Measurements from ENCODE around the gene NOP53.
"Not testable (repeated sequence)": the region's sequence is repeated elsewhere in the genome, so short reads cannot be mapped to it uniquely, and the experiment has no call there.

The NOP53 gene

DNA sequence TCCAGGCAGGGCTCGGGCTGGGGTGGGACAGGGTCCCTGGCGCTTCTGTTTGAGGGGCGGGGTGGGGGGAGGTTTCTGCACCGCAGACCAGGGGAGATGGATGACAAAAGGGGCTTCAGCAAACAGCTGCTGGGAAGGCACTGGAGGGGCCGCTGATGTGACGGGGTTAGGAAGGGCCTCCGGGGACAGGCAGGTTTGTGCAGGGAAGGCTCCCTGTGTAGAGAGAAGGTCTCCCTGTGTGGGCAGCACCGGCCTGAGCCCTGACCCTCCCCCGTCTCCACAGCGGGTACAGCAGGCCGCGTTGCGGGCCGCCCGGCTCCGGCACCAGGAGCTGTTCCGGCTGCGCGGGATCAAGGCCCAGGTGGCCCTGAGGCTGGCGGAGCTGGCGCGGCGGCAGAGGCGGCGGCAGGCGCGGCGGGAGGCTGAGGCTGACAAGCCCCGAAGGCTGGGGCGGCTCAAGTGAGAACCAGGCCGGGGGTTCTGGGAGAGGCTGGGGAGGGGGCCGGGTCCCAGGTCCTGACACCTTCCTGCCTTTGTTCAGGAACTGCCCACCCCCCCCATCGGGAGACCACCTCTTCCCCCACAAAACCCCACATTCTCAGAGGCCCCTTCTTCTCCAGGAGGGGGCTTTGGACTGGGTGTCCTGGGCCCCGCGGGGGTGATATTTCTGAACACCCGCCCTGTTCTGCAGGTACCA, 9.9 kb downstream of the NOP53 start:
- DNase-seq (ENCODE audit: low spot score), result no peak

DNA sequence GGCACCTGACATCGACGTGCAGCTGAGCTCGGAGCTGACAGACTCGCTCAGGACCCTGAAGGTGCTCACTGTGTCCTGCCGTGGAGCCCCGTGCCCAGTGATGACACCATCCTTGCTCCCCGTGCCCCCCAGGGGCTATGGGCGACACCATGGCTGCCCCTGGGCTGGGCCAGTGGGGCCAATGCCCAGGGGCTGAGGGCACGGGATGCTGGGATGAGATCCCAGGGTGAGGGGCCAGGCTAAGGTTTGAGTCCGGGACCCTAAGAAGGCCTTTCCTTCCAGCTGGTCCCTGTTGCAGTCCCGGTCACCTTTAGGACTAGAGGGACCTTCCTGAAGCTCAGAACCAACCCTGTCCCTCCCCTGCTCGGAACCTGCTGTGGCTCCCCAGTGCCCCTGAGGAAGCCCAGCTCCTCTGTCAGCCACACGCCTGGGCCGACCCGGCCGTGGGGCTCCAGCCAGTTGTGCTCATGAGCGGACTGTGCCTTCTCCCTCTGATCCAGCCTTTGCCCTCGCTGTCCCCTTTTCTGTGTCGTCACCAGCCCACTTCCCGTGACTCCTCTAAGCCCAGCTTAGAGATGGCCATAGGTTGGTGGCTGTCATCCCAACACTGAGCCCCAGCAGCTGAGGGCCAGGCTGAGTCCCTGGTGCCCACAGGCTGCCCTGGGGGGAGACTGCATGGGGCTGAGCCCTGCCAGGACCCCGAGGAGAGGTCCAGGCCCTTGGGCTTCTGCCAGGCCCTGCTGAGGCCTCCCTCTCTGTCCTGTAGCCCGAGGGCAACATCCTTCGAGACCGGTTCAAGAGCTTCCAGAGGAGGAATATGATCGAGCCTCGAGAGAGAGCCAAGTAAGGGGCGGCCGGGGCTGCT, 10.6 kb downstream of the NOP53 start:
- DNase-seq (ENCODE audit: low spot score), result no peak

DNA sequence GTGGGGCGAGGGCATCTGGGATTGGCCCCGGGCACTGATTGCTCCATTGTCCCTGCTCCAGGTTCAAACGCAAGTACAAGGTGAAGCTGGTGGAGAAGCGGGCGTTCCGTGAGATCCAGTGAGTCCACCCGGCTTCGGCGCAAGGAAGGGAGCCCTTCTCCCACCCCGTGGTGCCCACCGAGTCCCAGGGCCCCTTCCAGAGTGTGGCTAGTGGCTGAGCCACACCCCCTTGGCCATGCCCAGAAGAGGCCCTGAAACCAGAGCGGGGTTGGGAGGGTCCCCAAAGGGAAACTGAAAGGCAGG, 11.2 kb downstream of the NOP53 start:
- DNase-seq (ENCODE audit: low spot score), result no peak

DNA sequence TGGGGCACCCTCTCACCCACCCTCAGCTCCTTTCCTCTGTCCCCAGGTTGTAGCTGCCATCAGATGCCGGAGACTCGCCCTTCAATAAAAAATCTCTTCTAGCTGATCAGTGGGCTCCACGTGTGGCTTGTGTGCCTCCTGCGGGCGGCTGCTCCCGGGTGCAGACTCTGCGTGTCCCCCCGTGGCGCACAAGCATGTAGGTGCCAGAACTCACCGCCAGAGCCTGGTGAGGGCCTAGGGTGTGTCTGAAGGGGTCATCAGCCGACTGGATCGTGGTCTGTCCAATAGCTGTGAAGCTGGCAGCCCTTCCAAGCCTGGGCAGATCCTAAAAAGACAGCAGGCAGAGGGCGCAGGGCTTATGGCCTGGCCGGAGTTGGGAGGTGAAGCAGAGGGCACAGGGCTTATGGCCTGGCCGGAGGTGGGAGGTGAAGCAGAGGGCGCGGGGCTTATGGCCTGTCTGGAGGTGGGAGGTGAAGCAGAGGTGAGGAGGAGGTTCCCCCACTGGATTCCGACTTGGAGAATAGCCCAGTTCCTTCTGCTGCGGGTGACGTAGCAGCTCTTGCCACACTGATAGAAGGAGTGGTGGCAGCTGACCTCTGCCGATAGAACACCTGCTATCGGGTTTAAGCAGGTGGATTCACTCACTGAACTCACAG, 11.7 kb downstream of the NOP53 start:
- DNase-seq (ENCODE audit: low spot score), result no peak

DNA sequence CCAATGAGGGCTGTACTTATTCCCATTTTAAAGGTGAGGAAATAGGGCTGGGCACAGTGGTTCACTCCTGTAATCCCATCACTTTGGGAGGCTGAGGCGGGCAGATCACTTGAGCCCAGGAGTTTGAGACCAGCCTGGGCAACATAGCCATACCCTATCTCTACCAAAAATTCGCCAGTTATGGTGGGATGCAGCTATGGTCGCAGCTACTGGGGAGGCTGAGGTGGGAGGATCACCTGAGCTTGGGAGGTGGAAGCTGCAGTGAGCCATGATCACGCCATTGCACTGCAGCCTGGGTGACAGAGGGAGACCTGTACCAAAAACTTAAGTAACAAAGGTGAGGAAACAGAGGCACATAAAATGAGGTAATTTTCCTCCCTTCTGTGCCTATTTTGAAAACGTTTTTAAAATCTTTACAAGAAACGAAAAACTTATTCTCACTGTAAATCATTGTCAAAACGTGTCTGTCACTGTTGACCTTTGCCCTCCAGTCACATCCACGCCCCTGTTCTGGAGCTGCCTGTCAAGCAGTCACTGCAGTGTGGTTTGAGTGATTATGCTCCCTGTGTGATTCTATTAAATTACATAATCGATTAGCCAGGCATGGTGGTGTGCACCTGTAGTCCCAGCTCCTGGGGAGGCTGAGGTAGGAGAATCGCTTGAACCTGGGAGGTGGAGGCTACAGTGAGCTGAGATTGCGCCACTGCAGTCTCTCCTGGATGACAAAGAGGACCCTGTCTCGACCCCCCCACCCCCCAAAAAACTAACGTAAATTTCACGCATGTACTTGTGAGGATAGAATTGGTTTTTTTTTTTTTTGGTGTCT, 12.5 kb downstream of the NOP53 start:
- DNase-seq (ENCODE audit: low spot score), result no peak

- no peak for DNase-seq (ENCODE audit: low spot score)
Measured at GRCh38 chr19:47758443-47758804, 13.1 kb downstream of the NOP53 start.

- DNase-seq (ENCODE audit: low spot score), result no peak
Measured at GRCh38 chr19:47760632-47760999, 15.3 kb downstream of the NOP53 start.

DNA sequence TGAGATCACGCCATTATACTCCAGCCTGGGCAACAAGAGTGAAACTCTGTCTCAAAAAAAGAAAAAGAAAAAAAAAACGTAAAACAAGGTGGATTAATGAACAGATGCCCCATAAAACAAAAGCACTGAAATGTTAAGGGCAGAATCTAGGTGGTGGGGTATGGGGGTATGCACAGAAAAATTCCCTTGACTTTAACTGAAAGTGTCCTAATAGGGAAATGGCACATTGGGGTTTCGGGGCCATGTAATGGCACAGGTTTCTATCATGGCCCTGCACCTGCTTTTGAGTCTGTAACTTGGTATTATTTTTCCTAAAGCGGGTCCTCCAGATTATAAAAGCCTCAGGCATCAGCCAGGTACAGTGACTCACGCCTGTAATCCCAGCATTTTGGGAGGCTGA, 16.2 kb downstream of the NOP53 start:
- DNase-seq (ENCODE audit: low spot score), result no peak

DNA sequence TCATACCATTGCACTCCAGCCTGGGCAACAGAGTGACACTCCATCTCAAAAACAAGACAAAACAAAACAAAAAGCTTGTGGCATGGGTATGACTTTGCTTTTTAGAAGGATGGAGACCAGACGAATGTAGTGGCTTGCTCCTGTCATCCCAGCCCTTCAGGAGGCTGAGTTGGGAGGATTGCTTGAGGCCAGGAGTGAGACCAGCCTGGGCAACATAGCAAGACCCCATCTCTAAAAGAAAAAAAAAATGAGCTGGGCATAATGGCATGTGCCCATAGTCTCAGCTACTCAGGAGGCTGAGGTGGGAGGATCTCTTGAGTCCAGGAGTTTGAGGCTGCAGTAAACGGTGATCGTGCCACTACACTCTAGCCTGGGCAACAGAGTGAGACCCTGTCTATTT, 16.8 kb downstream of the NOP53 start:
- DNase-seq (ENCODE audit: low spot score), result no peak

DNA sequence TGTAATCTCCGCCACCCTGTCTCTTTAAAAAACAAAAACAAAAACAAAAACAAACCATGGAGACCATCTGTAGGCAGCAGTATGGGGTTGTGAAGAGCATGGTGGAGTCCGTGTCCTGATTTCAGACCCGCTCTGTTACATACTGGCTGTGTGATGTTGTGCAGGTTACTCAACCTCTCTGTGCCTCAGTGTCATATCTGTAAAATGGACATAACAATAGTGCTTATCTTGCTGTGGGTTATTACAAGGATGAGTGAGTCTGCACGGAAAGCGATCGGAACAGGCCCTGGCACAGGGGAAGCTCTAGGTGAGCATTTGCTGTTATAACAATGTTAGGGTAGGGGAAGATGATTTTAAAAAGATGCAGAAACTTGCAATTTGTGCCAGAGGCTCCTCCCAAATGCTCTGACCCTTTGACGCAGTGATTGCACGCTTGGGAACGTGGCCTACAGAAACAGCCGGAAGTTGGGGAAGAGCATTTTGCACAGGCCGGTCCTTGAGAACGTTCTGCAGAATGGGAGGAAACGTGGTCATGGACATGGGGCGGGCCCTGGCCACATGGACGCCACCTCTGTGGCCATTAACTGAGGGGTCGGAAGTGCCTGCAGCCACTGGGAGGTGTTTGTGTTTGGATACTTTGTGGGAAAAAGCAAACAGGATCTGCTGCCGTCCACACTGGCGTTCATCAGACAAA, 17.4 kb downstream of the NOP53 start:
- no peak for DNase-seq (ENCODE audit: low spot score)

DNA sequence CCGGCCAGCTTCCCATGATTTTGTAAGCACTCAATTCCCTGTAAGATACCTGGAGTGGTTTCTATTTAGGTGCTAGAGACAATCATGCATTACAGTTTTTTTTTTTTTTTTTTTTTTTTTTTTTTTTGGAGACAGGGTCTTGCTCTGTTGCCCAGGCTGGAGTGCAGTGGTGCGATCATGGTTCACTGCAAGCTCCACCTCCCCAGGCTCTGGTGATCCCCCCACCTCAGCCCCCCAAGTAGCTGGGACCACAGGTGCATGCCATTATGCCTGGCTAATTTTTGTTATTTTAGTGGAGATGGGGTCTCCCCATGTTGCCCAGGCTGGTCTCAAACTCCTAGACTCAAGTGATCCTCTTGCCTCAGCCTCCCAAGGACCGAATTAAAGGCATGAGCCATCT, 19.4 kb downstream of the NOP53 start:
- not testable (repeated sequence) for DNase-seq (ENCODE audit: low spot score)

- DNase-seq (ENCODE audit: low spot score), result peak; percentile 73
Measured at GRCh38 chr19:47765523-47766358, 20.4 kb downstream of the NOP53 start.

DNA sequence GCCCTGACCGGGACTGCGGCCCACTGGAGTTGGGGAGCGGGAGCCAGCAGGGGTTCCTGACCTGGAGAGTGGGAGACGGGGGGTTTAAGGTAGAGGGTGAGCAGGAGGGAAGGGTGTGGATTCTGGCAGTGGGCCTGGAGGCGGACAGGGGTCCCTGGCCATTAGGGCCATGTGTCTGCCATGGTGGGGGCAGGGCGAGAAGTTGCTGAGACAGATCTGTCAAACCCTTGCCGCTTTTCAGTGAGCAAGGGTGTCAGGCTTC, 20.9 kb downstream of the NOP53 start:
- DNase-seq (ENCODE audit: low spot score), result no peak

DNA sequence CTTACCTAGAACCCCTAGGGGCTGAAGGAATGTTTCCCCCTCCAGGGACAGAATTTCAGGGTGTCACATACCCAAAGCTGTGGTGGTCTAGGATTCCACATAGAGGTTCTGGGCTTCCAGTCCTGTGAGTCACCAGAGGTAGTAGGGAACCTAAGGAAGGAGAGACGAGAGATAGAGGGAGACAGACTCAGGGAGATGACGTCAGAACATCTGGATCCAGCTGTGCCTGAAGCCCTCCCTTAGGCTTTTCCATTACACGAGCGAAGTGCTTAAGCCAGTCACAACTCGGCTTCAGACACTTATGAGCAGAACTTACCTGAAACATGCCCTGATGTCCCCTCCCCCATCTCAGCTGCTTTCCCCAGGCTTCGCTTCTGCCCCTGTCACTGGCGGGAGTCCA, 21.3 kb downstream of the NOP53 start:
- DNase-seq (ENCODE audit: low spot score), result no peak

DNA sequence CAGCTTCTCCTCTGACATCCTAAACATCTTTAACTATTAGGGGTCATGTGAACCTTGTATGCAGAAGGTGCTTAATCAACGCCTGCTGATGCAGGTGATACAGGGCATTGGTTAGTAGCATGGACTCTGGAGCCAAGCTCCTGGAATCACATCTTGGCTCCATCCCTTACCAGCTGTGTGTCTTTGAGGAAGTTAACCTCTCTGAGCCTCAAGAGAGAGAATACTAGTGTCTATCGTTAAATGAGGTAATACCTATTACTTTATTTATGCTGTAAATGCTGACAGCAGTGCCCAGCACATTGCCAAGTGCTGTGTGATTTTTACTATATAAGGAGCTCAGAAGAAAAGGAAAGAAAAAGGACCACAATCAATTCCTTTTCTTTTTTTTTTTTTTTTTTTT, 22.0 kb downstream of the NOP53 start:
- no peak for DNase-seq (ENCODE audit: low spot score)

DNA sequence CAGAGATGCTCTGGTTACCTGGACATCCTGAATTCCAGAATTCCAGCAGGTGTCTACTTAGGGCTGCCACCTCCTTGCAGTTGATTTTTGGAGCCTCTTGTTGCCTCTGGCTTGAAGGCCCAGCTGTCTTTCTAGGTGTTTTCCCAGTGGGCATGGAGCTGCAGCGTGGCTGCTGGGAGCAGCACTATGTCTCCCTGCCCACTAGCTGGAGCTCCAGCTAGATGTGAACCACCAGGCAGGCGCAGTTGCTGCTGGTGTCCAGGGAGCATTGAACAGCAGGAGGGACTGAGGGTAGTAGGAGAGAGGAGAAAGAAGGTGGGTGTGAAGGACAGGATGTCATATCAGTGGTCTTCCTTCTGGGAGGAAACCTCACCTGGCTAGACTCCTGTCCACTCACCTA, 23.3 kb downstream of the NOP53 start:
- no peak for DNase-seq (ENCODE audit: low spot score)

GRCh38 chr19:47769534-47769933, 24.2 kb downstream of the NOP53 start:
- no peak for DNase-seq (ENCODE audit: low spot score)

DNA sequence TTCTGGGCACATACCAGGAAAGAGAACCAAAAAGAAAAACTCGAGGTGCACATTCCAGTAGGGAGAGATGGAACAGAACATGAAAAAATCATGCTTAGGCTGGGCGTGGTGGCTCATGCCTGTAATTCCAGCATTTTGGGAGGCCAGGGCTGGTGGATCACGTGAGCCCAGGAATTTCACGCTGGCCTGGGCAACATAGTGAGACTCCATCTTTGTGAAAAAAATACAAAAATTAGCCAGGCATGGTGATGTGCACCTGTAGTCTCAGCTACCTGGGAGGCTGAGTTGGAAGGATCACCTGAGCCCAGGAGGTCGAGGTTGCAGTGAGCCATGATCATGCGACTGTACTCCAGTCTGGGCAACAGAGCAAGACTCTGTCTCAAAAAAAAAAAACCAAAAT, 25.9 kb downstream of the NOP53 start:
- DNase-seq (ENCODE audit: low spot score), result not testable (repeated sequence)

DNA sequence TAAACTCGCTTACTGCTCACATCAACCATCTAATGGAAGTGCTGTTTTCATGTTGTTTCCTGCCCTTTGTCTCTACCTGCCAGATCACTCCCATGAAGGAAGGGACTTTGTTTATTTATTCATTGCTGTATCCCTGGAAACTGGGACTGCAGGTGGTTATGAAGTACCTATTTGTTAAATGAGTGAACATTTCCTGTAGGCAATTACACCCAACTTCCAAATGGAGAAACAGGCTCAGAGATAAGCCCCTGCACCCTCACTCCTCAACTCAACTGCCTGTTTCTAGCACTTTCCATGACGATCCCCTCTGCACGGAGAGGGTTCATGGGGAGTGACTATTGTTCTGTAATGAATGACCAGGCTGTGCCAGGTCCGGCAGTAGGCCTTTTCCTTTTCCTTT, 31.2 kb downstream of the NOP53 start:
- DNase-seq (ENCODE audit: low spot score), result no peak

- DNase-seq (ENCODE audit: low spot score), result not testable (repeated sequence)
Measured at GRCh38 chr19:47777245-47778048, 32.1 kb downstream of the NOP53 start.
